K562 (cell line): ENCODE results near the gene PTPN7. TPM values are rescaled to one million over a fixed set of nuclear protein-coding genes. Genes with fewer than 3 reads are reported as not detected.

Source experiments
- BHLHE40 ChIP-seq: IDR thresholded peaks from 2 replicates; pipeline ENCODE4 v1.6.1; 2011; ENCODE audit warnings: low read length, improper control_type of control experiment
- CCAR2 ChIP-seq: fragments of 200-400 bp; formaldehyde crosslinking; IDR thresholded peaks from 2 replicates; pipeline ENCODE4 v1.6.1; 2017; ENCODE audit warnings: mild to moderate bottlenecking, low read depth, low read length
- CREM ChIP-seq: IDR thresholded peaks from 2 replicates; pipeline ENCODE4 v1.6.1; 2014; ENCODE audit warnings: antibody characterized with exemption, low read depth
- ETV1 ChIP-seq: fragments of 450-650 bp; conservative IDR thresholded peaks from 2 replicates; pipeline ENCODE4 v1.6.1; 2016; ENCODE audit warnings: missing genetic modification characterization, control low read depth, low read depth, missing compliant biosample characterization
- FOXK2 ChIP-seq, 2 experiments: fragments of 450-650 bp; IDR thresholded peaks in 1 of 2; conservative IDR thresholded peaks in 1 of 2; 2 replicates each; pipeline ENCODE4 v1.6.1; 2016; ENCODE audit warnings: low read depth in 2 of 2, mild to moderate bottlenecking in 1 of 2
- HDAC2 ChIP-seq: fragments of 450-650 bp; IDR thresholded peaks from 2 replicates; pipeline ENCODE4 v1.6.1; 2016; ENCODE audit warnings: mild to moderate bottlenecking
- HNRNPK ChIP-seq: fragments of 200-400 bp; formaldehyde crosslinking; IDR thresholded peaks from one replicate; pipeline ENCODE4 v1.6.1; 2018; ENCODE audit warnings: mild to moderate bottlenecking, low read depth, low read length; ENCODE audit not compliant: poor library complexity, severe bottlenecking
- MEF2D ChIP-seq: conservative IDR thresholded peaks from 2 replicates; pipeline ENCODE4 v1.6.1; 2016; ENCODE audit warnings: low read depth, missing genetic modification characterization, missing compliant biosample characterization
- MIER1 ChIP-seq: fragments of 450-650 bp; IDR thresholded peaks from 2 replicates; pipeline ENCODE4 v1.6.1; 2016; ENCODE audit warnings: antibody characterized with exemption, mild to moderate bottlenecking, low read depth
- NONO ChIP-seq, 2 experiments: fragments of 200-400 bp in 1 of 2; fragments of 450-650 bp in 1 of 2; formaldehyde crosslinking in 1 of 2; IDR thresholded peaks; 2 replicates each; pipeline ENCODE4 v1.6.1; 2017; ENCODE audit warnings: low read depth in 2 of 2, mild to moderate bottlenecking in 2 of 2, moderate library complexity in 2 of 2, low read length in 1 of 2
- PCBP2 ChIP-seq: fragments of 200-400 bp; formaldehyde crosslinking; IDR thresholded peaks from 2 replicates; pipeline ENCODE4 v1.6.1; 2018; ENCODE audit warnings: low read length, low read depth, mild to moderate bottlenecking, moderate library complexity; ENCODE audit not compliant: poor library complexity, severe bottlenecking
- PPARD ChIP-seq: fragments of 250-450 bp; sonication (Bioruptor Pico); IDR thresholded peaks from 2 replicates; pipeline ENCODE4 v1.8.0; 2022; ENCODE audit warnings: inconsistent platforms, mild to moderate bottlenecking, moderate library complexity
- RB1 ChIP-seq: fragments of 450-650 bp; IDR thresholded peaks from 2 replicates; pipeline ENCODE4 v1.6.1; 2017; ENCODE audit warnings: low read depth, mild to moderate bottlenecking
- RBBP5 ChIP-seq: fragments of 200-600 bp; sonication (generic); IDR thresholded peaks from 2 replicates; pipeline ENCODE4 v1.6.1; 2012; ENCODE audit warnings: borderline replicate concordance, mild to moderate bottlenecking, low read length, control low read depth, inconsistent platforms; ENCODE audit not compliant: insufficient read depth, poor library complexity, severe bottlenecking
- RFX1 ChIP-seq: fragments of 450-650 bp; IDR thresholded peaks from 2 replicates; pipeline ENCODE4 v1.6.1; 2016; ENCODE audit warnings: mild to moderate bottlenecking, moderate library complexity
- SPI1 ChIP-seq: IDR thresholded peaks from 2 replicates; pipeline ENCODE4 v1.6.1; 2011; ENCODE audit warnings: low read depth, low read length, control low read depth, borderline replicate concordance
- TSC22D4 ChIP-seq: fragments of 450-650 bp; IDR thresholded peaks from 2 replicates; pipeline ENCODE4 v1.6.1; 2016; ENCODE audit warnings: missing genetic modification characterization, missing biosample characterization, control low read depth
- ZNF217 ChIP-seq: sonication (generic); formaldehyde crosslinking; IDR thresholded peaks from 2 replicates; pipeline ENCODE4 v1.8.0; 2022; ENCODE audit warnings: mild to moderate bottlenecking, missing genetic modification reagents
- ZNF24 ChIP-seq: fragments of 450-650 bp; IDR thresholded peaks from 2 replicates; pipeline ENCODE4 v1.6.1; 2016
- ZNF695 ChIP-seq: fragments of 450-650 bp; formaldehyde crosslinking; IDR thresholded peaks from 2 replicates; pipeline ENCODE4 v1.4.0; 2020; ENCODE audit warnings: mild to moderate bottlenecking, moderate library complexity
- polyA plus RNA-seq, 8 experiments: library from polyadenylated mRNA; depleted of rRNA in 4 of 8; stranded (reverse) in 5 of 8; unstranded in 3 of 8; fragments of >200 nt; fragmentation: Nextera tagmentation in 2 of 8; fragmentation: Illumina TruSeq in 1 of 8; extraction: Ambion mirVana in 2 of 8; extraction: Trizol in 1 of 8; gene quantifications; 2 replicates each; pipeline versions ENCODE4 v1.2.1 to v1.2.3, GENCODE V29; 2011 to 2014; ENCODE audit warnings: inconsistent platforms in 1 of 8, missing spikeins in 1 of 8
- total RNA-seq, 7 experiments: library from RNA; depleted of rRNA in 6 of 7; stranded (reverse); fragments of >200 nt in 6 of 7; fragmentation: Illumina TruSeq in 2 of 7; extraction: Trizol in 2 of 7; gene quantifications; 2 replicates each; pipeline versions ENCODE4 v1.2.1 to v1.2.3, GENCODE V29; 2011 to 2021; ENCODE audit warnings: low replicate concordance in 1 of 7
- TF ChIP-seq, protein P1 (sequence below): fragments of 450-650 bp; IDR thresholded peaks from one replicate; pipeline ENCODE4 v1.6.1; 2018; ENCODE audit warnings: mild to moderate bottlenecking, moderate library complexity; ENCODE audit not compliant: partially characterized antibody
- TF ChIP-seq, protein P2 (sequence below): fragments of 450-650 bp; formaldehyde crosslinking; conservative IDR thresholded peaks from 2 replicates; pipeline ENCODE4 v1.4.0; 2022; ENCODE audit warnings: mild to moderate bottlenecking, missing genetic modification characterization
- TF ChIP-seq, protein P3 (sequence below): fragments of 450-650 bp; formaldehyde crosslinking; IDR thresholded peaks from 2 replicates; pipeline ENCODE4 v1.4.0; 2020; ENCODE audit warnings: mild to moderate bottlenecking, mixed read lengths
- TF ChIP-seq, protein P4 (sequence below): fragments of 250-450 bp; sonication (Bioruptor Pico); IDR thresholded peaks from 2 replicates; pipeline ENCODE4 v1.6.1; 2021; ENCODE audit warnings: mild to moderate bottlenecking

The PTPN7 gene
- total and polyA plus RNA-seq, 9 of the 15 experiments (the other 6 are each of a cell fraction or from before 2014, with no cell fraction given): 18.7 to 144 (median 120) TPM

DNA sequence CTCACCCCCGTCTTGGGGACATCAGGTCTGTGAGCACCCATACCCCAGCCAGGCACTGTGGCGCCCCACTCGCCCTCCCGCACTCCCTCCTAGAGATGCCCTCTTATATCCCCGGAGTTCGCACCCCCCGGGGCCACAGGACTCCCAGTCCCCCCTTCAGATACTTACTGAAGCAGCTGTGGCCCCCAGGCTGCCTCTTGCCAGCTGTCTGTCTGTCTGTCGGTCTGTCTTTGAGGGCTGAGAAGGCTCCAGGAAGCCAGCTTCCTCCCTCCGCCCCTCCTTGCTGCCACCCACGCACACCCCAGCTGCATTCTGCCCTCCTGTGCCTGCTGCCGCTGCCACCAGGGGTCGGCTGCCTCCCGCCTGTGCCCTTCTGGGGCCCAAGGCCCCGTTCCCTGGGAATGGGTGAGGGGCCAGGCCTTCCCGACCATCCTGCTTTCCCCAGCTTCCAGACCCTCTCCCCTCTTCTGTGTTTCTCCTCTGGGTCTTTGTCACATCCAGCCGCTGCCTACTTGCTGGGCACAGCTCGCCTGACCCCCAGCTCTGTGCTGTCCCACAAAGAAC, at the start of gene PTPN7 (continued):
- TF ChIP-seq BHLHE40: 0 out of 2 replicates have a peak, but pooled peaks have one; percentile 48
- 0 out of 2 replicates have a peak, but pooled peaks have one; percentile 8 for TF ChIP-seq RB1
- TF ChIP-seq FOXK2 (conservative IDR thresholded peaks at IDR 0.05 in 1 of 2, IDR thresholded peaks at IDR 0.05 in 1 of 2; ENCODE audit: low read depth in 2 of 2): no peak
- TF ChIP-seq HDAC2: no peak
- TF ChIP-seq PPARD (CRISPR knock-in tag): 0 out of 2 replicates have a peak, but pooled peaks have one; percentile 26
- TF ChIP-seq CREM: peak; percentile 36
- TF ChIP-seq ETV1: 0 out of 2 replicates have a peak, but pooled peaks have one; percentile 8
- no peak for TF ChIP-seq ZNF695
- TF ChIP-seq MIER1: no peak
- TF ChIP-seq SPI1: peak; percentile 53; the same call in 1 of the 2 replicates
- no peak for TF ChIP-seq ZNF217 (CRISPR knock-in tag)
- TF ChIP-seq MEF2D (tag): no peak
- no peak for TF ChIP-seq NONO (IDR thresholded peaks at IDR 0.05; ENCODE audit: low read depth in 2 of 2, low read length in 1 of 2)
- TF ChIP-seq, protein P1, sequence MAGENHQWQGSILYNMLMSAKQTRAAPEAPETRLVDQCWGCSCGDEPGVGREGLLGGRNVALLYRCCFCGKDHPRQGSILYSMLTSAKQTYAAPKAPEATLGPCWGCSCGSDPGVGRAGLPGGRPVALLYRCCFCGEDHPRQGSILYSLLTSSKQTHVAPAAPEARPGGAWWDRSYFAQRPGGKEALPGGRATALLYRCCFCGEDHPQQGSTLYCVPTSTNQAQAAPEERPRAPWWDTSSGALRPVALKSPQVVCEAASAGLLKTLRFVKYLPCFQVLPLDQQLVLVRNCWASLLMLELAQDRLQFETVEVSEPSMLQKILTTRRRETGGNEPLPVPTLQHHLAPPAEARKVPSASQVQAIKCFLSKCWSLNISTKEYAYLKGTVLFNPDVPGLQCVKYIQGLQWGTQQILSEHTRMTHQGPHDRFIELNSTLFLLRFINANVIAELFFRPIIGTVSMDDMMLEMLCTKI: no peak
- TF ChIP-seq, protein P2, sequence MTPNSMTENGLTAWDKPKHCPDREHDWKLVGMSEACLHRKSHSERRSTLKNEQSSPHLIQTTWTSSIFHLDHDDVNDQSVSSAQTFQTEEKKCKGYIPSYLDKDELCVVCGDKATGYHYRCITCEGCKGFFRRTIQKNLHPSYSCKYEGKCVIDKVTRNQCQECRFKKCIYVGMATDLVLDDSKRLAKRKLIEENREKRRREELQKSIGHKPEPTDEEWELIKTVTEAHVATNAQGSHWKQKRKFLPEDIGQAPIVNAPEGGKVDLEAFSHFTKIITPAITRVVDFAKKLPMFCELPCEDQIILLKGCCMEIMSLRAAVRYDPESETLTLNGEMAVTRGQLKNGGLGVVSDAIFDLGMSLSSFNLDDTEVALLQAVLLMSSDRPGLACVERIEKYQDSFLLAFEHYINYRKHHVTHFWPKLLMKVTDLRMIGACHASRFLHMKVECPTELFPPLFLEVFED: 0 out of 2 replicates have a peak, but pooled peaks have one; percentile 22
- TF ChIP-seq TSC22D4: no peak
- no peak for TF ChIP-seq PCBP2
- TF ChIP-seq RFX1: no peak
- TF ChIP-seq, protein P3, sequence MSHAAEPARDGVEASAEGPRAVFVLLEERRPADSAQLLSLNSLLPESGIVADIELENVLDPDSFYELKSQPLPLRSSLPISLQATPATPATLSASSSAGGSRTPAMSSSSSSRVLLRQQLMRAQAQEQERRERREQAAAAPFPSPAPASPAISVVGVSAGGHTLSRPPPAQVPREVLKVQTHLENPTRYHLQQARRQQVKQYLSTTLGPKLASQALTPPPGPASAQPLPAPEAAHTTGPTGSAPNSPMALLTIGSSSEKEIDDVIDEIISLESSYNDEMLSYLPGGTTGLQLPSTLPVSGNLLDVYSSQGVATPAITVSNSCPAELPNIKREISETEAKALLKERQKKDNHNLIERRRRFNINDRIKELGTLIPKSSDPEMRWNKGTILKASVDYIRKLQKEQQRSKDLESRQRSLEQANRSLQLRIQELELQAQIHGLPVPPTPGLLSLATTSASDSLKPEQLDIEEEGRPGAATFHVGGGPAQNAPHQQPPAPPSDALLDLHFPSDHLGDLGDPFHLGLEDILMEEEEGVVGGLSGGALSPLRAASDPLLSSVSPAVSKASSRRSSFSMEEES (CRISPR knock-in tag): no peak; the same call in 1 of the 2 replicates
- TF ChIP-seq, protein P4, sequence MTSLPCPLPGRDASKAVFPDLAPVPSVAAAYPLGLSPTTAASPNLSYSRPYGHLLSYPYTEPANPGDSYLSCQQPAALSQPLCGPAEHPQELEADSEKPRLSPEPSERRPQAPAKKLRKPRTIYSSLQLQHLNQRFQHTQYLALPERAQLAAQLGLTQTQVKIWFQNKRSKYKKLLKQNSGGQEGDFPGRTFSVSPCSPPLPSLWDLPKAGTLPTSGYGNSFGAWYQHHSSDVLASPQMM (CRISPR knock-in tag): no peak
- TF ChIP-seq HNRNPK: no peak
- TF ChIP-seq ZNF24: no peak
- TF ChIP-seq CCAR2: no peak
- no peak for TF ChIP-seq RBBP5
